ENCODE measurements around the gene PKDREJ. TPM values are rescaled to one million over a fixed set of nuclear protein-coding genes. Genes with fewer than 3 reads are reported as not detected.
"Not testable (repeated sequence)": the region's sequence is repeated elsewhere in the genome, so short reads cannot be mapped to it uniquely, and the experiment has no call there.

The PKDREJ gene
- total and polyA plus RNA-seq, 8 donors = 0.05 to 0.76 (median 0.62) TPM; not detected in 1

DNA sequence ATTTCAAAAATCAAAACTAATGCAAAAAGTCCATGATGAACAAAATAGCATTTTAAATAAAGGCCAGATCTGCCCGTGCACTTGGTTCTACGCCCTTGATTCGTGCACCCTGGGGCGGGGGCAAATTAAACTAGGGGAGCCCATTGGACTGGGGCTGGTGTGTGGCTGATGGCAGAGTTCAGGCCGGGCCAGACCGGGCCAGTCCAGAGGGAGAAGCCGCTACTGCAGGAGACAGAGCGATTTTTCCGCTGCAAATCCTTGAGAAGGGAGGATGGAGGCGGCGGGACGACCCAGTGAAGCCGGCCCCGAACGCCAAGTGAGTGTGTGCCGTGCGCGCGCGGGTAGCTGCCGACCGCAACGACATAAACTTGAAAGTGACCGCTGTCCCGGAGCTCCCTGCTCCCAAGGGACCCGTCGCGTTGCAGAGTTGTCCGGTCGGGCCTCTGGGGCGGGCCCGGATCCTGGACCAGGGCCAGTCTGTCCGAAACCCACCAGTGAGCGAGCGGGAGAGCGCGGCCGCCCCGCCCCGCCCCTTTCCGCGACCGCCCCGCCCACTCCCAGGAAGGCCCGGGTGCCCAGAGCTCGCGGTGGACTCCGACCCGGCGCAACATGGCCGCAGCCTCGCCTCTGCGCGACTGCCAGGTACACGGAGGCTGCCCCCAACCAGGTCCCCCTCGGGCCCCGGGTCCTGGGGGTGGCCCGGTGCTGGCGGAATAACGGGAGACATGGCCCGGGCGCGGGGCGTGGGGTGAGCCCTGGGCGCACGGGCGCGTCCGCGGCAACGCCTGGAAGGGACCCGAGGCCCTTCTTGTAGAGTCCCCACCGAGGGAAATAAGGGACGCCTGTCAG lies 4.5 kb upstream of the PKDREJ start, which contains the start of gene TTC38:
Gene TTC38 (plus strand): TSS at position 578 of the 849 bp plus-strand sequence. CDS start 32 bp downstream, at position 610.
- intact Hi-C loops (cut with DNase I) = no loop called here

GRCh38 chr22:46265627-46266026 lies 2.5 kb upstream of the PKDREJ start:
- H3K27ac ChIP-seq; H3K4me3 ChIP-seq; DNase-seq; intact Hi-C loops (cut with DNase I); H3K9me3 ChIP-seq; H3K36me3 ChIP-seq; ATAC-seq: not testable (repeated sequence)
- H3K4me1 ChIP-seq = peaks cover 14 to 40% of the 10 kb centered on the region in 2 donors
- H3K27me3 ChIP-seq = peaks cover 0 to 25% of the 10 kb centered on the region in 2 donors

More for the DNA sequence above, 4.5 kb upstream of the PKDREJ start, which contains the start of gene TTC38:
- peaks cover 0 to 16% of the 10 kb centered on the region in 2 donors for H3K36me3 ChIP-seq
- H3K9me3 ChIP-seq = no peaks in the 10 kb centered on the region
- DNase-seq (peak; percentile 86 to 96 (median 92)), ATAC-seq (peak; percentile 98)
- no peak for TF ChIP-seq CTCF (IDR thresholded peaks at IDR 0.05)
- H3K4me1 ChIP-seq = peaks cover 14 to 40% of the 10 kb centered on the region in 2 donors
- peak within 1 kb of the TSS; percentile 74 to 90 for H3K4me3 ChIP-seq
- peak within 1 kb of the TSS; percentile 63 to 77 for H3K27ac ChIP-seq
- H3K27me3 ChIP-seq = peaks cover 0 to 7% of the 10 kb centered on the region in 2 donors

- H3K36me3 ChIP-seq; H3K27ac ChIP-seq; DNase-seq; H3K9me3 ChIP-seq; ATAC-seq; intact Hi-C loops (cut with DNase I); H3K4me3 ChIP-seq: not testable (repeated sequence)
- Histone ChIP-seq H3K4me1 (peaks cover 12 to 34% of the 10 kb centered on the region in 2 donors), H3K27me3 (peaks cover 0 to 25% of the 10 kb centered on the region in 2 donors)
Measured at GRCh38 chr22:46264520-46264919, 1.4 kb upstream of the PKDREJ start.

DNA sequence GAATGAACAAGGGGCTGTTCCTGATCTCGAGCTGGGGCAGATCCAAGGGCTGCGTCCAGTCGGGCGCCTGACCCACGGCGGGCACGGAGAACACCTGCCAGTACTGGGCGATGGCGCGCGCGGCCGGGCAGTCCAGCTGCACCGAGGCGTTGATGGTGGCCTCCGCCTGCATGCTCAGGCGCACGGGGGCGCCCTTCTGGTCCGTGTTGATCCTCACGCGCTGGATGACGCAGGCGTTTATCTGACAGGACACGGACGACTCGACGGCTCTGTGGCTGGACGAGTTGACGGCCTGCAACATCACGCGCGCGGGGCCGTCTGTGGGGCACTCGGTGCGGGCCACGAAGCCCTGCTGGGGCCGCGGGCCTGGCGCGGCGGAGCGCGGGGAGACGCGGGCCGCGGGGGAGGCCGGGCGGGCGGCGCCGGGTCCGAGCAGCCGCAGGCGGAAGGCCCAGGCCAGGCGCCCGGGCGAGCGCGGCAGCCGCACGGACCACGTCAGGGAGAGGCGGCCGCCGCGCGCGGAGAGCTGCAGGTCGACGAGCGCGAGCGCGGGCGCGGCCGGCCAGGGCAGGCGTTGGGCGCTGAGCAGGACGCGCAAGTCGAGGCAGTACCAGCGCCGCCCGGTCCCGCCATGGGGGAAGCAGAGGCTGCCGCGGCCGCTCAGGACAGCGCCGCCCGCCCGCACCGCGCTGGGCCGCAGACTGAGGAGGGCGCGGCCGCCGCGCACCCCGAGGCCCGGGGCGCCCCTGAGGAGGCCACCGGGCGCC lies 511 bp downstream of the PKDREJ start:
- H3K4me1 ChIP-seq = peaks cover 0 to 30% of the 10 kb centered on the region in 2 donors
- TF ChIP-seq CTCF (IDR thresholded peaks at IDR 0.05) = peak; percentile 12 to 50
- intact Hi-C loops (cut with DNase I) = no loop called here
- DNase-seq (peak in 3 of 4 donors; percentile 55 to 94 (median 79)), ATAC-seq (peak; percentile 77)
- H3K36me3 ChIP-seq = no peaks in the 10 kb centered on the region
- H3K9me3 ChIP-seq = no peaks in the 10 kb centered on the region
- H3K27me3 ChIP-seq = peaks cover 0 to 25% of the 10 kb centered on the region in 2 donors
- H3K4me3 ChIP-seq = peak overlapping the region in 1 of 2 donors; percentile 23
- H3K27ac ChIP-seq = no peak overlapping the region

GRCh38 chr22:46260038-46260437 lies 3.1 kb downstream of the PKDREJ start:
- no peak overlapping the region for H3K27ac ChIP-seq
- no peaks in the 10 kb centered on the region for H3K9me3 ChIP-seq
- intact Hi-C loops (cut with DNase I) = no loop called here
- ATAC-seq (no peak), DNase-seq (no peak)
- peaks cover 0 to 20% of the 10 kb centered on the region in 2 donors for H3K4me1 ChIP-seq
- H3K4me3 ChIP-seq = no peak overlapping the region
- TF ChIP-seq CTCF (IDR thresholded peaks at IDR 0.05) = no peak
- H3K36me3 ChIP-seq = no peaks in the 10 kb centered on the region
- H3K27me3 ChIP-seq = peaks cover 0 to 25% of the 10 kb centered on the region in 2 donors

GRCh38 chr22:46259374-46259773 lies 3.8 kb downstream of the PKDREJ start:
- Histone ChIP-seq H3K27me3 (peaks cover 0 to 25% of the 10 kb centered on the region in 2 donors), H3K4me1 (peaks cover 0 to 20% of the 10 kb centered on the region in 2 donors), H3K27ac (no peak overlapping the region), H3K9me3 (no peaks in the 10 kb centered on the region), H3K4me3 (no peak overlapping the region), H3K36me3 (no peaks in the 10 kb centered on the region)
- no peak for TF ChIP-seq CTCF (IDR thresholded peaks at IDR 0.05)
- ATAC-seq = no peak
- intact Hi-C loops (cut with DNase I) = no loop called here
- no peak for DNase-seq

Measured in left lung (tissue), 10 donors.